SU-DHL-6 (cell line): Measurements from ENCODE around the gene ADSL.

Experiments used
- EZH2phosphoT487 ChIP-seq: fragments of 200-600 bp; sonication (generic), shearing (Covaris generic); conservative IDR thresholded peaks from 2 replicates; pipeline ENCODE4 v1.6.1; 2018; ENCODE audit warnings: mild to moderate bottlenecking, antibody characterized with exemption, low read length, moderate library complexity, mixed read lengths
- TF ChIP-seq, protein P1 (sequence below): fragments of 200-600 bp; sonication (generic); IDR thresholded peaks from one replicate; pipeline ENCODE4 v1.5.1; 2017; ENCODE audit warnings: antibody characterized with exemption, mild to moderate bottlenecking, low read length, moderate library complexity; ENCODE audit not compliant: insufficient read depth, poor library complexity, severe bottlenecking

DNA sequence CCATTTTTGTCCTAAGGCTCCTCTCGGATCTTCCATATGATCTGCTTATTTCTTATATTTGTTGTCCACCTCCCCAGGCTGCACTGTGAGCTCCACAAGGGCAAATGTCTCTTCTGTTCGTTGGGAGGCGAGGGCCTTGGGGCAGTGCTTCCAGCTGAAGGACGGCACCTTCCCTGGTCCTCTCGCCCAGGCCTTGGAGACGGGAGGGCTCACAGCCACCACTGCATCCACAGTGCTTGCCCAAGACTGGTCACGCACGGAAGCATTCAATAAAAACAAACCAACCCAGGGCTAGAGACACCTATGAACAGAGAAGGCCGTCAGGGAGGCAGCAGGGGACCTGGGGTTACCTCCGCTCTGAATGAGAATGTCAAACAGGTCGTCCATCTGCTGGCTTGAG is 70.3 kb downstream of the ADSL start:
- TF ChIP-seq EZH2phosphoT487, result no peak
- TF ChIP-seq, protein P1, sequence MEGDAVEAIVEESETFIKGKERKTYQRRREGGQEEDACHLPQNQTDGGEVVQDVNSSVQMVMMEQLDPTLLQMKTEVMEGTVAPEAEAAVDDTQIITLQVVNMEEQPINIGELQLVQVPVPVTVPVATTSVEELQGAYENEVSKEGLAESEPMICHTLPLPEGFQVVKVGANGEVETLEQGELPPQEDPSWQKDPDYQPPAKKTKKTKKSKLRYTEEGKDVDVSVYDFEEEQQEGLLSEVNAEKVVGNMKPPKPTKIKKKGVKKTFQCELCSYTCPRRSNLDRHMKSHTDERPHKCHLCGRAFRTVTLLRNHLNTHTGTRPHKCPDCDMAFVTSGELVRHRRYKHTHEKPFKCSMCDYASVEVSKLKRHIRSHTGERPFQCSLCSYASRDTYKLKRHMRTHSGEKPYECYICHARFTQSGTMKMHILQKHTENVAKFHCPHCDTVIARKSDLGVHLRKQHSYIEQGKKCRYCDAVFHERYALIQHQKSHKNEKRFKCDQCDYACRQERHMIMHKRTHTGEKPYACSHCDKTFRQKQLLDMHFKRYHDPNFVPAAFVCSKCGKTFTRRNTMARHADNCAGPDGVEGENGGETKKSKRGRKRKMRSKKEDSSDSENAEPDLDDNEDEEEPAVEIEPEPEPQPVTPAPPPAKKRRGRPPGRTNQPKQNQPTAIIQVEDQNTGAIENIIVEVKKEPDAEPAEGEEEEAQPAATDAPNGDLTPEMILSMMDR, result no peak
